Measurements from ENCODE around the gene CFAP57.

- TF ChIP-seq, protein P1, sequence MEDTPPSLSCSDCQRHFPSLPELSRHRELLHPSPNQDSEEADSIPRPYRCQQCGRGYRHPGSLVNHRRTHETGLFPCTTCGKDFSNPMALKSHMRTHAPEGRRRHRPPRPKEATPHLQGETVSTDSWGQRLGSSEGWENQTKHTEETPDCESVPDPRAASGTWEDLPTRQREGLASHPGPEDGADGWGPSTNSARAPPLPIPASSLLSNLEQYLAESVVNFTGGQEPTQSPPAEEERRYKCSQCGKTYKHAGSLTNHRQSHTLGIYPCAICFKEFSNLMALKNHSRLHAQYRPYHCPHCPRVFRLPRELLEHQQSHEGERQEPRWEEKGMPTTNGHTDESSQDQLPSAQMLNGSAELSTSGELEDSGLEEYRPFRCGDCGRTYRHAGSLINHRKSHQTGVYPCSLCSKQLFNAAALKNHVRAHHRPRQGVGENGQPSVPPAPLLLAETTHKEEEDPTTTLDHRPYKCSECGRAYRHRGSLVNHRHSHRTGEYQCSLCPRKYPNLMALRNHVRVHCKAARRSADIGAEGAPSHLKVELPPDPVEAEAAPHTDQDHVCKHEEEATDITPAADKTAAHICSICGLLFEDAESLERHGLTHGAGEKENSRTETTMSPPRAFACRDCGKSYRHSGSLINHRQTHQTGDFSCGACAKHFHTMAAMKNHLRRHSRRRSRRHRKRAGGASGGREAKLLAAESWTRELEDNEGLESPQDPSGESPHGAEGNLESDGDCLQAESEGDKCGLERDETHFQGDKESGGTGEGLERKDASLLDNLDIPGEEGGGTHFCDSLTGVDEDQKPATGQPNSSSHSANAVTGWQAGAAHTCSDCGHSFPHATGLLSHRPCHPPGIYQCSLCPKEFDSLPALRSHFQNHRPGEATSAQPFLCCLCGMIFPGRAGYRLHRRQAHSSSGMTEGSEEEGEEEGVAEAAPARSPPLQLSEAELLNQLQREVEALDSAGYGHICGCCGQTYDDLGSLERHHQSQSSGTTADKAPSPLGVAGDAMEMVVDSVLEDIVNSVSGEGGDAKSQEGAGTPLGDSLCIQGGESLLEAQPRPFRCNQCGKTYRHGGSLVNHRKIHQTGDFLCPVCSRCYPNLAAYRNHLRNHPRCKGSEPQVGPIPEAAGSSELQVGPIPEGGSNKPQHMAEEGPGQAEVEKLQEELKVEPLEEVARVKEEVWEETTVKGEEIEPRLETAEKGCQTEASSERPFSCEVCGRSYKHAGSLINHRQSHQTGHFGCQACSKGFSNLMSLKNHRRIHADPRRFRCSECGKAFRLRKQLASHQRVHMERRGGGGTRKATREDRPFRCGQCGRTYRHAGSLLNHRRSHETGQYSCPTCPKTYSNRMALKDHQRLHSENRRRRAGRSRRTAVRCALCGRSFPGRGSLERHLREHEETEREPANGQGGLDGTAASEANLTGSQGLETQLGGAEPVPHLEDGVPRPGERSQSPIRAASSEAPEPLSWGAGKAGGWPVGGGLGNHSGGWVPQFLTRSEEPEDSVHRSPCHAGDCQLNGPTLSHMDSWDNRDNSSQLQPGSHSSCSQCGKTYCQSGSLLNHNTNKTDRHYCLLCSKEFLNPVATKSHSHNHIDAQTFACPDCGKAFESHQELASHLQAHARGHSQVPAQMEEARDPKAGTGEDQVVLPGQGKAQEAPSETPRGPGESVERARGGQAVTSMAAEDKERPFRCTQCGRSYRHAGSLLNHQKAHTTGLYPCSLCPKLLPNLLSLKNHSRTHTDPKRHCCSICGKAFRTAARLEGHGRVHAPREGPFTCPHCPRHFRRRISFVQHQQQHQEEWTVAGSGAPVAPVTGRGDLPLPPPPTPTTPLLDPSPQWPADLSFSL (CRISPR knock-in tag; IDR thresholded peaks at IDR 0.05): no peak
- TF ChIP-seq, protein P2, sequence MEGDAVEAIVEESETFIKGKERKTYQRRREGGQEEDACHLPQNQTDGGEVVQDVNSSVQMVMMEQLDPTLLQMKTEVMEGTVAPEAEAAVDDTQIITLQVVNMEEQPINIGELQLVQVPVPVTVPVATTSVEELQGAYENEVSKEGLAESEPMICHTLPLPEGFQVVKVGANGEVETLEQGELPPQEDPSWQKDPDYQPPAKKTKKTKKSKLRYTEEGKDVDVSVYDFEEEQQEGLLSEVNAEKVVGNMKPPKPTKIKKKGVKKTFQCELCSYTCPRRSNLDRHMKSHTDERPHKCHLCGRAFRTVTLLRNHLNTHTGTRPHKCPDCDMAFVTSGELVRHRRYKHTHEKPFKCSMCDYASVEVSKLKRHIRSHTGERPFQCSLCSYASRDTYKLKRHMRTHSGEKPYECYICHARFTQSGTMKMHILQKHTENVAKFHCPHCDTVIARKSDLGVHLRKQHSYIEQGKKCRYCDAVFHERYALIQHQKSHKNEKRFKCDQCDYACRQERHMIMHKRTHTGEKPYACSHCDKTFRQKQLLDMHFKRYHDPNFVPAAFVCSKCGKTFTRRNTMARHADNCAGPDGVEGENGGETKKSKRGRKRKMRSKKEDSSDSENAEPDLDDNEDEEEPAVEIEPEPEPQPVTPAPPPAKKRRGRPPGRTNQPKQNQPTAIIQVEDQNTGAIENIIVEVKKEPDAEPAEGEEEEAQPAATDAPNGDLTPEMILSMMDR (CRISPR knock-in tag; IDR thresholded peaks at IDR 0.05): no peak
- TF ChIP-seq KLF6 (CRISPR knock-in tag; IDR thresholded peaks at IDR 0.05) (no peak), MTA3 (CRISPR knock-in tag; IDR thresholded peaks at IDR 0.05) (no peak), REST (IDR thresholded peaks at IDR 0.05; ENCODE audit: borderline replicate concordance in 1 of 2, low read depth in 1 of 2, low read length in 2 of 2) (no peak), TAF1 (CRISPR knock-in tag; IDR thresholded peaks at IDR 0.05) (no peak), ZNF331 (CRISPR knock-in tag; IDR thresholded peaks at IDR 0.05) (no peak), BRCA1 (CRISPR knock-in tag; IDR thresholded peaks at IDR 0.05) (no peak), KDM1A (CRISPR knock-in tag; IDR thresholded peaks at IDR 0.05) (no peak), ZNF362 (CRISPR knock-in tag; IDR thresholded peaks at IDR 0.05; ENCODE audit: borderline replicate concordance) (no peak), POLR2AphosphoS2 (IDR thresholded peaks at IDR 0.05; ENCODE audit: low read depth, low read length) (no peak)
- TF ChIP-seq, protein P3, sequence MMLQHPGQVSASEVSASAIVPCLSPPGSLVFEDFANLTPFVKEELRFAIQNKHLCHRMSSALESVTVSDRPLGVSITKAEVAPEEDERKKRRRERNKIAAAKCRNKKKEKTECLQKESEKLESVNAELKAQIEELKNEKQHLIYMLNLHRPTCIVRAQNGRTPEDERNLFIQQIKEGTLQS (CRISPR knock-in tag; IDR thresholded peaks at IDR 0.05): no peak
Observed at GRCh38 chr1:43174873-43175272, 2.7 kb downstream of the CFAP57 start.
